T-helper 2 cell (primary cell): ENCODE measurements around the gene CNNM2.
A peak's percentile ranks its signal among the peaks of the same experiment; 100 is the strongest.
"Not testable (repeated sequence)": the region's sequence is repeated elsewhere in the genome, so short reads cannot be mapped to it uniquely, and the experiment has no call there.

Source experiments
- DNase-seq, 5 experiments: peaks; one replicate each; pipeline versions ENCODE4 v3.0.0 to v3.0.0-alpha.2; 2012 to 2022

CNNM2 gene

DNA sequence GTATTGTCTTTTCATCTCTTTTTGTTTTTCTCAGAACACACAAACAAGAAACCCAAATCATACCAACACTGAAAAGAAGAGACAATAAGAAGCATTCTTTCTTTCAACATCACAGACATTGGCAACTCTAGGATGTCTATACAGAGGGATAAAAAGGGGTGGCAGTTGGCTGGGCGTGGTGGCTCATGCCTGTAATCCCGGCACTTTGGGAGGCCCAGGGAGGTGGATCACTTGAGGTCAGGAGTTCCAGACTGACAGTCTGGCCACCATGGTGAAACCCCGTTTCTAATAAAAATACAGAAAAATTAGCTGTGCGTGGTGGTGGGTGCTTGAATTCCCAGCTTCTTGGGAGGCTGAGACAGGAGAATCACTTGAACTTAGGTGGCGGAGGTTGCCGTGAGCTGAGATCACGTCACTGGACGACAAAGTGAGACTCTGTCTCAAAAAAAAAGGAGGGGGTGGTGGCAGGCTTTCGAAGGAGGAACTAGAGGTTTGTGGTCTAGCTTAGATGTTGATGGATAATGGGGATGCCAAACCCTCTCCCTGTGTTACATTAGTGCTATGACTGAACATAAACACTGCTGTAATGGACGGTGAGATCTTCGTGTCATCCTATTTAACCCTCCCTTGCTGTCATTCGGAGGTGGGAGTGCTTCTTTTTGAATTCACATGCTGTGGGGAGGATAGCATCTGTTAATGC is 9.4 kb downstream of the CNNM2 start:
- peak in 1 of 5 experiments; percentile 72 for DNase-seq

- not testable (repeated sequence) for DNase-seq
These were observed 10.3 kb downstream of the CNNM2 start for GRCh38 chr10:102928442-102928841.

DNA sequence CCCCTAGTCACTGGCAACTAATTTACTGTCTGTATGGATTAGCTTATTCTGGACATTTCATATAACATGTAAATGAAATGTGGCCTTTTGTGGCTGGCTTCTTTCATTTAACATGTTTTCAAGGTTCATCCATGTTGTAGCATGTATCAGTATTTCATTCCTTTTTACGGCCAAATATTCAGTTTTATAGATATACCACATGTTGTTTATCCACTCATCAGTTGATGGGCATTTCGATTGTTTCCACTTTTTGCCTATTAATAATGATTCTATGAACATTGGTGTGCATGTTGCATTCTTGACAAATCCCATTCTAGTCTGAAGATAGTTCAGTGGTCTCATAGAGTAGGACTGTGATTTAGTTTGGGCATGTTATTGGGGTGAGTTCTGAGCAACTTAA is 12.6 kb downstream of the CNNM2 start:
- DNase-seq: no peak

GRCh38 chr10:102931643-102932042 is 13.5 kb downstream of the CNNM2 start:
- no peak for DNase-seq

- peak in 1 of 5 experiments; percentile 58 for DNase-seq
These were observed 17.4 kb downstream of the CNNM2 start for GRCh38 chr10:102935505-102935904.

GRCh38 chr10:102935939-102936605 is 18.0 kb downstream of the CNNM2 start:
- DNase-seq: peak in 2 of 5 experiments; percentile 9 to 75

GRCh38 chr10:102941401-102941800 is 23.3 kb downstream of the CNNM2 start:
- DNase-seq: no peak

- no peak for DNase-seq
These were observed 27.4 kb downstream of the CNNM2 start for GRCh38 chr10:102945449-102945848.

DNA sequence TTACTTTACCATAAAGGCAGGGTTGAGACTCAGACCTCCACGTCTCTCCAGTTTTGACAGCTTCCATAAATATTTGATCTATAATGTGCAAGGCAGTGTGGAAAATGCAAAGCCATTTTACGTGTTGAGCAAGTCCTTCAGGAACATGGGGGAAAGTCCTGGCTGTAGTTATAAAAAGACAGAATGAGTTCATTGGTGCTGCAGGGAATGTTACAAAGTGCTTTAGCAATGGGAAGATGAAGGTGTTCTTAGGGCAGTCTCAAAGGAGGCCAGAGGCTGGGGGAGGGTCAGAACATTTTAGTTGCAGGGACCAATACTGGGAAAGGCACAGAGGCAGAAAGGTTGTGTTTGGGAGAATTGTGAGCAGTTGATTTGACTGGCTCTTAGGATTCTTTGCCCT is 27.9 kb downstream of the CNNM2 start:
- no peak for DNase-seq

- DNase-seq: no peak
These were observed 28.9 kb downstream of the CNNM2 start for GRCh38 chr10:102946992-102947391.

GRCh38 chr10:102948176-102948575 is 30.1 kb downstream of the CNNM2 start:
- DNase-seq: no peak

GRCh38 chr10:102948786-102949185 is 30.7 kb downstream of the CNNM2 start:
- DNase-seq: no peak

DNA sequence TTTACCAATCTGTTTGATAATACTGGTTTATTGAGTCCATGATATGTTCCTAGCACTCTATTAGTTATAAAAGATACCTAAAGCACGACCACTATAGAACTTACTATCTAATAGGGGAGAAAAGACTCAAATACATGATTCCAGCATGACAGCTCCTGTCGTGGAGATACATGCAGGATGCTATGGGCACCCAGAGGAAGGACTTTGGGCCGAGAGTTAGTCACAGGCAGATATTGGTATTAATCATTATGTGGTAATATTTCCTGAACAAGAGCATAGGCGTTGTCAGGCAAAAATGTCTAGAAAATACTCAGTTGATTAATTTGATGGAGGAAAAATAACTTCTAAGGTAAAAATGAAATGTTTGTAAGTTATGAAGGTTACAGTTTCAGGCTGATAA is 31.8 kb downstream of the CNNM2 start:
- DNase-seq: no peak

DNA sequence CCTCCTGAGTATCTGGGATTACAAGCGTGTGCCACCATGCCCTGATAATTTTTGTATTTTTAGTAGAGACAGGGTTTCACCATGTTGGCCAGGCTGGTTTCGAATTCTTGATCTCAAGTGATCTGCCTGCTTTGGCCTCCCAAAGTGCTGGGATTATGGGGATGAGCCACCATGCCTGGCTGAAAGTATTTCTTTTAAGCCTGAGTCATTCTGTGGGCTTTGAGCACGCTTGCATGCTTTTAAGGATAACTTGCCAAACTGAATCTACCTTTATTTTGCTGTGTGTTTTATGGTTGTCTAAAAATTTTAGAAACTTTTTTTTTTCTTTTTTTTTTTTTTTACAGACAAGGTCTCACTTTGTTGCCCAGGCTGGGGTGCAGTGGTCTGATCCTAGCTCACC is 33.2 kb downstream of the CNNM2 start:
- DNase-seq: no peak

GRCh38 chr10:102959360-102959759 is 41.3 kb downstream of the CNNM2 start:
- no peak for DNase-seq

GRCh38 chr10:102960157-102960556 is 42.1 kb downstream of the CNNM2 start:
- no peak for DNase-seq

DNA sequence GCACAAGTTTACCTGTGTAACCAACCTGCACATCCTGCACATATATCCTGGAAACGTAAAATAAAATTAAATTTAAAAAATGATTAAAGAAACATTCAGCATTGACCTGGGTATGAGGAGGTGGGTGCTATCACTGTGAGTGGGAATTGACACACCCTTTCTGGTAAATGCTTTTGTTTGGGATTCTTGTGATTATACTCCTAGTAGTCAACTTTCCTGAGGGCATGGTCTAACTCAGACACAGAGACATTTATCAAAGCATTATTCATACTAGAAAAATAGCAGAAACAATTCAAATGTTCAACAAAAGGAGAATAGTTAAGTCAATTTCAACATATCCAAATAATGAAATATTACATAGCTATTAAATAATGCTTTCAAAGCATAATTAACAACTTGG is 44.2 kb downstream of the CNNM2 start:
- DNase-seq: no peak

GRCh38 chr10:102962951-102963755 is 45.1 kb downstream of the CNNM2 start:
- no peak for DNase-seq

DNA sequence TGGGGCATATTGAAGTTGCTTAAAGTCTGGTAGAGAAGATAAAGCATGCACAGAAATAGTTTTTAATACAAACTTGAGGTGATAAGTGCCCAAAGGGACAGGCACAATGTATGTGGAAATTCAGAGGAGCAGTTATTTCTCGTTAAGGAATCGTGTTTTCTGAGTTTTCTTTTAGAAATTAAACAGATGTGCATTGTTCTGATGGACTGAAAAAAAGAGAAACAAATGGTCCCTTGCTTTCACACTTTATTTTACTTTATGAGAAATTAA is 45.6 kb downstream of the CNNM2 start:
- no peak for DNase-seq

DNA sequence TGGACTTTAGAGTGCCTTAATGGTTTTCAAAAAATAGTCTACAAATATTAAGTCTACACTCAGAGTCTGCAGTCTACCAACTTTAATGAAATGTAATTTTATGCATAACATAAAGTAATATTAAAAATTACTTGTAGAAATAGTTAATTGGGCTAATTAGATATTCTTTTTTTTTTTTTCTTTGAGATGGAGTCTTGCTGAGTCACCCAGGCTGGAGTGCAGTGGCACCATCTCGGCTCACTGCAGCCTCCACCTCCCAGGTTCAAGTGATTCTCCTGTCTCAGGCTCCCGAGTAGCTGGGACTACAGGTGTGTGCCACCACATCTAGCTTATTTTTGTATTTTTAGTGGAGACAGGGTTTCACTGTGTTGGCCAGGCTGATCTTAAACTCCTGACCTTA is 46.0 kb downstream of the CNNM2 start:
- not testable (repeated sequence) for DNase-seq

DNA sequence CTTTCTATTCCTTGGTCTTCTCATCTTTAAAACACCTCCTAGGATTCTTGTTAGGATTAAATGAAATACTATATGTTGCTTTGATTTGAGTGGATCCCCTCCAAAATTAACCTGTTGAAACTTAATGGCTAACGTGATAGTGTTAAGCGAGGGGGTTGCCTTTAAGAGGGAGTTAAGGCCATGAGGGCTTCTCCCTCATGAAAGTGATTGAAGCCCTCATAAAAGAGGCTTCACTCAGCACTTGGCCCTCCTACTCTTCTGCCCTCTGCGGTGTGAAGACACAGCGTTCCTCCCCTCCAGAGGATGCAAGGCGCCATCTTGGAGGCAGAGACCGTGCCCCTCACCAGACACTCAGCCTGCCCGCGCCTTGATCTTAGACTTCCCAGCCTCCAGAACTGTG is 46.6 kb downstream of the CNNM2 start:
- no peak for DNase-seq

DNA sequence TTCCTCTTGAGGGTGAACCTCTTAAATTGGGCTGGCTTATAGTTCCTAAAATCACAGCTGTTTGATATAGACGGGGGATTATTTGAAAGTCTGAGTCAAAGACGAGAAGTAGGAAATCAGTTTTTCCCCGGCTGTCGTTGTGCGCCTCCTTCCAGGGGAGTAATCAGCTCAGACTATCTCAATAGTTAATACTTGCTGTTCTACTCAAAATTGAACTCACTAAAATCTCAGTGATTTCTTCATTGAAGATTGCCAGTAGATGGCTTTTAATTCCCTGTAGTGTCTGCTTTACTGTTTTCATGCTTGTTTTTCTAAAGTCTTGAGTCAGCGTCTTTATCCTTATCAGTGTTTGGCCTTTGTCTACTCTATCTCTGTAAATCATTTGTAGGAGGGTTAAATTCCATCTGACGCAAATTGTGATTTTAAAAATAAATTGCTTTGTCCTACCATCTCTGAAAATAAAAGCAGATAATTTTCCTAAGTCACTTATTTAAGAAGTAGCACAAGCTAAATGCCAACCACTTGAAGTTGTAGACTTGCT is 47.3 kb downstream of the CNNM2 start:
- DNase-seq: no peak

GRCh38 chr10:102967123-102967522 is 49.0 kb downstream of the CNNM2 start:
- no peak for DNase-seq
